ENCODE results near the gene CENPU. TPM values are rescaled to one million over a fixed set of nuclear protein-coding genes. Genes with fewer than 3 reads are reported as not detected.

The CENPU gene
- total RNA-seq, 1 experiment from 2014 or later = 47.7 TPM

- Histone ChIP-seq H3K4me3 (no peak overlapping the region), H3K27ac (no peak overlapping the region), H2AFZ (no peak overlapping the region), H3K79me2 (ENCODE audit: low read depth) (no peaks in the 10 kb centered on the region), H3K9me2 (ENCODE audit: insufficient read depth) (no peaks in the 10 kb centered on the region), H3K36me3 (ENCODE audit: low read depth) (no peaks in the 10 kb centered on the region), H3K4me1 (replicated peaks; ENCODE audit: insufficient read depth) (peaks cover 31% of the 10 kb centered on the region), H3K27me3 (ENCODE audit: insufficient read depth, low read depth) (no peaks in the 10 kb centered on the region), H3K4me2 (no peak overlapping the region), H4K20me1 (ENCODE audit: insufficient read depth) (no peaks in the 10 kb centered on the region), H3K9me3 (ENCODE audit: insufficient read depth, low read depth) (no peaks in the 10 kb centered on the region), H3F3A (ENCODE audit: insufficient read depth, low read depth) (peaks cover 11% of the 10 kb centered on the region)
- no TSS peak for BruUV-seq (replicated peaks)
- no peak for TF ChIP-seq CTCF (conservative IDR thresholded peaks at IDR 0.05)
- TF ChIP-seq EZH2 (IDR thresholded peaks at IDR 0.05; ENCODE audit: low read depth) = no peak
- CTCF ChIA-PET = interaction anchor here (0.6 kb wide), 2 partner anchors 41 to 1217 kb away, joined by 3 read pairs; no protein-coding TSS in a partner anchor
- POLR2A ChIA-PET (ENCODE audit: unreplicated experiment) = no interaction called here
- intact Hi-C loops (cut with micrococcal nuclease; ENCODE audit: unreplicated experiment) = no loop called here
- DNase-seq = no peak
Measured at GRCh38 chr4:184752496-184753275, 18.8 kb upstream of the CENPU start.

GRCh38 chr4:184751585-184751956 lies 17.7 kb upstream of the CENPU start:
- Histone ChIP-seq H3K27ac (no peak overlapping the region), H3K36me3 (ENCODE audit: low read depth) (no peaks in the 10 kb centered on the region), H2AFZ (no peak overlapping the region), H3K4me1 (replicated peaks; ENCODE audit: insufficient read depth) (peaks cover 43% of the 10 kb centered on the region), H3F3A (ENCODE audit: insufficient read depth, low read depth) (peaks cover 19% of the 10 kb centered on the region), H3K79me2 (ENCODE audit: low read depth) (no peaks in the 10 kb centered on the region), H4K20me1 (ENCODE audit: insufficient read depth) (no peaks in the 10 kb centered on the region), H3K4me3 (no peak overlapping the region), H3K27me3 (ENCODE audit: insufficient read depth, low read depth) (no peaks in the 10 kb centered on the region), H3K9me2 (ENCODE audit: insufficient read depth) (no peaks in the 10 kb centered on the region), H3K9me3 (ENCODE audit: insufficient read depth, low read depth) (no peaks in the 10 kb centered on the region), H3K4me2 (no peak overlapping the region)
- POLR2A ChIA-PET (ENCODE audit: unreplicated experiment) = no interaction called here
- intact Hi-C loops (cut with micrococcal nuclease; ENCODE audit: unreplicated experiment) = no loop called here
- BruUV-seq (replicated peaks) = no TSS peak
- no peak for TF ChIP-seq EZH2 (IDR thresholded peaks at IDR 0.05; ENCODE audit: low read depth)
- TF ChIP-seq CTCF (conservative IDR thresholded peaks at IDR 0.05) = no peak
- CTCF ChIA-PET = no interaction called here
- DNase-seq = no peak

GRCh38 chr4:184750926-184751584 lies 17.2 kb upstream of the CENPU start:
- TF ChIP-seq CTCF (conservative IDR thresholded peaks at IDR 0.05) (no peak), EZH2 (IDR thresholded peaks at IDR 0.05; ENCODE audit: low read depth) (no peak)
- Histone ChIP-seq H3K27ac (no peak overlapping the region), H3K27me3 (ENCODE audit: insufficient read depth, low read depth) (no peaks in the 10 kb centered on the region), H3K4me3 (no peak overlapping the region), H3K4me1 (replicated peaks; ENCODE audit: insufficient read depth) (peaks cover 46% of the 10 kb centered on the region), H3K36me3 (ENCODE audit: low read depth) (no peaks in the 10 kb centered on the region), H3F3A (ENCODE audit: insufficient read depth, low read depth) (peaks cover 17% of the 10 kb centered on the region), H3K9me2 (ENCODE audit: insufficient read depth) (no peaks in the 10 kb centered on the region), H4K20me1 (ENCODE audit: insufficient read depth) (no peaks in the 10 kb centered on the region), H2AFZ (no peak overlapping the region), H3K9me3 (ENCODE audit: insufficient read depth, low read depth) (no peaks in the 10 kb centered on the region), H3K79me2 (ENCODE audit: low read depth) (no peaks in the 10 kb centered on the region), H3K4me2 (no peak overlapping the region)
- intact Hi-C loops (cut with micrococcal nuclease; ENCODE audit: unreplicated experiment) = no loop called here
- ChIA-PET POLR2A (ENCODE audit: unreplicated experiment) (no interaction called here), CTCF (no interaction called here)
- no TSS peak for BruUV-seq (replicated peaks)
- DNase-seq = no peak
